Stimulated activated CD8-positive, alpha-beta memory T cell treated with anti-CD3 and anti-CD28 coated beads, Interleukin-15, amount 100 ng/mL, for 1 hour (primary cell): ENCODE data around the gene AJUBA.

Experiments used
- DNase-seq: peaks from one replicate; pipeline ENCODE4 v3.0.0-alpha.2; 2020; ENCODE audit warnings: low read depth

Gene AJUBA

GRCh38 chr14:22935156-22935555 lies 47.2 kb downstream of the AJUBA start:
- DNase-seq = no peak

GRCh38 chr14:22932146-22932545 lies 50.2 kb downstream of the AJUBA start:
- DNase-seq = no peak

DNA sequence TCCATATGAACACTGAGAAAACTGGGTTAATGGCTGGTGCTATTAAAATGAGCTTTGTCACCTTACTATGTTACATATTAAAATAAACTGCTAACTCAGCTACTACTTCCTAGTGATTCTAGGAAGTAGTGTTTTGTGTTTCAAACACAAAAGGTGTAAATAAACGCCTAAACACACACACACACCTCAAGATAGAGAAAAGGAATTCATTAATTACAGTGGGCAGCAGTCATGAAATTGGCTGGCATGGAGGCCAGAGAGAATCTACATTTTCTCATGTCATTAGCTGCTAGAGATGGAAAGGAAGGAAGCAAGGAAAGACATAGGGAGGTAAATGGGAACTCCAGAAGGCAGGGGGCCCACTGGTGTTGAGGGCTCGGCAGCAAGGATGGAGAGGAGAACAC lies 52.4 kb downstream of the AJUBA start:
- no peak for DNase-seq

DNA sequence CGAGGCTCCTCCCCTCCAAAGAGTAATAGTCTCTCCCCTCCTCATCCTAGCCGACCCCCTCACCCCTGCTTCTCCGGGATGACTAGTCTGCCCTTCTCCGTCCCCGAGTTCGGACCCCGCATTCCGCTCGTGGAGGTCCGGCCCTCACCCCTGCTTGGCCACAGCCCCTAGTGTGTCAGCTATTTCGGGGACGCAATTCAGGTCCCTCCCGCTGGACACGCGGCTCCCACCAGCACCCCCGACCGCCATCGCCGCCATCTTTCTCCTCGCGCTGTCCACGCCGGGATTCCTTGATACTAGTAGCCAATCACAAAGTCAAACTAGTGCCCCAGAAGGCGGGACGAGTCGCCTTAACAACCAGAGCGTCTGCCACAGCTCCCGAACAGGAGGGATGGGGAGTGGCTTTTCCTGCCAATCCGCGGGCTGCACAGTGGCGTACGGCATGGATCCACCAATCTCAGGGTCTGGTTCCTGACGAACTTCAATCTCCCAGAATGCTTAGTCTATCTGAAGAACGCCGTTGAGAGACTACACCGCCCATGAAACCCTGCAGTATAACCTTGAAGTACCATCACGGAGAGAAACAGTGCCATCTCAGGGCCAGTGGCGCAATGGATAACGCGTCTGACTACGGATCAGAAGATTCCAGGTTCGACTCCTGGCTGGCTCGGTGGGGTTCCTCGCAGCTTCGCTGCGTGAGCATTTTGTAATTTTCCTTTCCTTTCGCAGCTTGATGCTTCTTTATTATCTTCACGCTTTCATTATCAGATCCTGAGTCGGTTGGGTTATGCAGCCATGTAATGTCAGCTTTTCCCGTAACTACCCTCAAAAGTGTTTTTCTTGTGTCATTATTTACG lies 53.0 kb downstream of the AJUBA start, which contains the start of gene PRMT5:
Gene PRMT5 (minus strand): TSS at position 273 of the 857 bp plus-strand sequence. CDS start 15 bp downstream, at position 258.
- peak; percentile 96 for DNase-seq

DNA sequence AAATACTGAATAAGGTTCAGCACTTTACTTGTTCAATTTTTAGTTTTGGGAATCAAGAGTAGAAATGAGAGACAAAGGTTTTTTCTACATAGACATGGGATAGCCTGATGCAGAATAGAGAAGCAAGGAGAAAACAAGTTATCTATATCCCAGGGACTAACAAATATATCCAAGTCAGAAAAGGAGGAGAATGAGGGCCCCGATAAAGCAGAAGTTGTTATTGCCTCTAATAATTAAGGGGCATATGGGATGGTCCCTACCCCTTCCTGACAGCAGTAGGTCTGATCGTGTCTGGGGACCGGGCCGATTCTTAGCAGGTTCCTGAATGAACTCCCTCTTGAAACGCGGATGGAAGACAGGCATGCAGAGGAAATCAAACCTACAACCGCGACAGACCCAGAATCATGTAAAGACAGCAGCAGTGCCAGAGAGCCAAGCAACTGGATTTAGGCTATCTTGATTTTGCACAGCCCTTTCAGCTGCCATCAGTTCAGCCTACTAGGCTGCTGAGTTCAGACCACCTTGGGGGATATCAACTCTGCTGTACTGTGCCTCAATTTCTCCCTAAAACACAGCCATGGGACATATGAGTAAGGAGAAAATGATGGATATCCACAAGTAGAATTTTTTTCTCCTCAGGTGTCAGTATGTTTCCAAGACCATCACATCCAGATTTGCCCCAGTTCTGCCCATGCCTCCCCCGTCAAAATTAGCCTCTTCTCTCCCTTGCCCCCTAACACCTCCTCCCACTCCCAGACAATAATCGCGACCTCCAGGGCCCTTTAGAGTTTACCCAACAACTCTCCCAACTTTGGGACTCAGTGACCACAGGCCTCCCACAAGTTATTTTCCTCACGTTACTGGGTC lies 53.9 kb downstream of the AJUBA start:
- DNase-seq = no peak

- no peak for DNase-seq
Measured at GRCh38 chr14:22926316-22926715, 56.0 kb downstream of the AJUBA start.

GRCh38 chr14:22925513-22925912 lies 56.8 kb downstream of the AJUBA start:
- no peak for DNase-seq

GRCh38 chr14:22923746-22924145 lies 58.6 kb downstream of the AJUBA start:
- DNase-seq = no peak

DNA sequence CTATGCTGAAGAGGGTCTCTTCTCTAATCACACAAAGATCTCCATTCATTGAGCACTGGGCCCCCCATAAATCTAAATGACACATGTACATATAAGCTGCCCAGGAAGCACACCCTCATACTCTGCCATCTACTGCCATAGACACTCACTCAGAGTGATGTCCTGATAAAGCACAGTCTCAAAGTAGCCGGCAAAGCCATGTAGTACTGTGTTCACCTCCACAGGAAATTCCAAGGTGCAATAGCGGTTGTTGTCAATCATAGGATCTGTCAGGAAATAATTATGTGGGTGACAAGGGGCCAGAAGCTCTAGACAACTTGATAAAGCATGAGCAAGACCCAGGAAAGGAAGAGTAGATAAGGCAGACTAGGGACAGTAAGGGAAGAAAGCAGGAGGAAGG lies 60.1 kb downstream of the AJUBA start:
- DNase-seq = no peak
